ENCODE results near the gene LRRC4C.

- TF ChIP-seq POLR2A (IDR thresholded peaks at IDR 0.05; ENCODE audit: low read depth, low read length) (no peak), POLR2AphosphoS5 (IDR thresholded peaks at IDR 0.05; ENCODE audit: low read depth, low read length) (no peak), TAF1 (IDR thresholded peaks at IDR 0.05; ENCODE audit: low read depth, low read length) (no peak), SPI1 (IDR thresholded peaks at IDR 0.05; ENCODE audit: low read depth, low read length) (no peak), POU2F2 (IDR thresholded peaks at IDR 0.05; ENCODE audit: low read depth, low read length) (no peak), PAX5 (IDR thresholded peaks at IDR 0.05; ENCODE audit: insufficient read depth, low read length, severe bottlenecking) (no peak)
These were observed 473.1 kb downstream of the LRRC4C start for GRCh38 chr11:40986320-40986719.

Measured in GM12891 (cell line).